Activated T-helper 1 cell treated with anti-CD3 and anti-CD28 coated beads, Interleukin-2, amount 50 U/mL, for 16 hours (primary cell): ENCODE measurements around the gene ASCC3.
"Not testable (repeated sequence)": the region's sequence is repeated elsewhere in the genome, so short reads cannot be mapped to it uniquely, and the experiment has no call there.

Source experiments
- DNase-seq, 2 donors: peaks; one replicate each; pipeline ENCODE4 v3.0.0-alpha.2; 2020; ENCODE audit warnings: low read depth in 1 of 2, low spot score in 1 of 2

The ASCC3 gene

DNA sequence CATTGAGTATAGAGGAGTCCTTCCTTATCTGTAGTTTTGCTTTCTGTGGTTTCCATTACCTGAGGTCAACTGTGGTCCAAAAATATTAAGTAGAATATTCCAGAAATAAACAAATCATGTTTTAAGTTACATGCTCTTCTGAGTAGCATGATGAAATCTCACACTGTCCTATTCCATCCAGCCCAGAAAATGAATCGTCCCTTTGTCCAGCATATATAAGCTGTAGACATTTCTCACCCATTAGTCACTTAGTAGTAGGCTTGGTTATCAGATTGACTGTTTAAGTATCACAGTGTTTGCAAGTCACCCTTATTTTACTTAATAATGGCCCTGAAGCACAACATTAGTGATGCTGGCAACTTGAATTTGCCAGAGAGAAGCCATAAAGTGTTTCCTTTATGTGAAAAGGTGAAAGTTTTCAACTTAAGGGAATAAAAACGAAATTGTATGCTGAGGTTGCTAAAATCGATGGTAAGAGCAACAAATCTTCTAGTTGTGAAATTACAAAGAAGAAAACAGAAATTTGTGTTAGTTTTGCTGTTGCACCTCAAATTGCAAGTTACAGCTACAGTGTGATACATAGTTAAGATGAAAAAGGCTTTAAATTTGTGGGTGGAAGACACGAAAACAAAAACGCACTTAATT lies 217.8 kb downstream of the ASCC3 start:
- no peak for DNase-seq

DNA sequence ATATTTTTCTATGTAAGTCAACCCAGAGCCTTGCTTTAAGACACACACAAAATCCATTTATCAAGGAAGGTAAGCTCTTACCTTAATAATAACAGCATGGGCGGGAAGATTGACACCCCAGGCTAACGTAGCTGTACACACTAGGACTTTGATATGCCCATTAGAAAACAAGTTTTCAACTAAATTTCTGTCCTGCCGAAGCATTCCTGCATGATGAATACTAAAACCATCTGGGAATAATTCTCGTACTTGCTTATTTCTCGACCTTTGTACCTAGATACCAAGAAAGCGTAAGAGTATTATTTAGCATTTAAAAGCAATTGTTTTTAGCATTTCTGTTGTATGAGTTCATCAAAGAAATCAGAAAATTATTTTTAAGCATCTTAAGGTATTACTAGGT lies 218.9 kb downstream of the ASCC3 start:
- no peak for DNase-seq

- no peak for DNase-seq
These were observed 222.6 kb downstream of the ASCC3 start for GRCh38 chr6:100658486-100658885.

DNA sequence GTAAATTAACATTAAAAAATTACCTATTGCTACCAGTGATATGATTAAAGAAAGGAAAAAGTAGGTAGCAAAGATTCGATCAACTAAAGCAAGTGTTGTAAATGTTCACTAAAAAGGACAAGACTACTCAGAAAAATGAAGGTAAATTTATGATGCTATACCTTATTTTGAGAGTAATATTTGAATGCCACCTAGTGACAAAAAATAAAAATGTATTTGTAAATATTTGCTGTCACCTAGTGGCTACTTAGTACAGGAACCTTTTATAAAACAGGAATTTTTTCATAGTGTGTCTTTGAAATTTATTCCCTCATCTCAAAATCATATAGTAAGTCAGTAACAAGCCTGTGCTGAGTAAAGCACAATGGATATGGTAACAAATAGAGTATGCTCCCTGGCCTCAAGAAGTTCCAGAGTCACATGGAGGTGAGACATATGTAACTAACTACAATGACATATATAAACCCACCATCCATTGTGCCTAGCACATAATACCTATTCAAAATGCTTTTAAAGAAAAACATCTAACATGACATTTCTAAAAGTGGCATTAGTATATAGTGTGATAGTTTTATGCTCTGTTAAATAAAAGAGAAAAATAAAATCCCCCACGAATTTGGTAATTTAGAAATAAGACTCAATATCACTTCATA lies 223.3 kb downstream of the ASCC3 start:
- no peak for DNase-seq

DNA sequence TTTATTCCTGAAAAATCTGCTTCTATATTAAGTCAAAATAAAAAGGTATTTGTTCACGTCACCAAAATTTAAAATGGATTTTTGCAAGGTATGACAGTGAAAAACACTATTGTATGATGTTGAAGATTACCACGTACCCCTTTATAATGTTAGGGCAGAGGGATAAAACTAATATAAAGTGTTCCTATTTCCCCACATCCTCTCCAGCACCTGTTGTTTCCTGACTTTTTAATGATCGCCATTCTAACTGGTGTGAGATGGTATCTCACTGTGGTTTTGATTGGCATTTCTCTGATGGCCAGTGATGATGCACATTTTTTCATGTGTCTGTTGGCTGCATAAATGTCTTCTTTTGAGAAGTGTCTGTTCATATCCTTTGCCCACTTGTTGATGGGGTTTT lies 240.0 kb downstream of the ASCC3 start:
- not testable (repeated sequence) for DNase-seq

- DNase-seq: no peak
These were observed 247.9 kb downstream of the ASCC3 start for GRCh38 chr6:100633096-100633777.

GRCh38 chr6:100630536-100630935 lies 250.6 kb downstream of the ASCC3 start:
- DNase-seq: no peak

DNA sequence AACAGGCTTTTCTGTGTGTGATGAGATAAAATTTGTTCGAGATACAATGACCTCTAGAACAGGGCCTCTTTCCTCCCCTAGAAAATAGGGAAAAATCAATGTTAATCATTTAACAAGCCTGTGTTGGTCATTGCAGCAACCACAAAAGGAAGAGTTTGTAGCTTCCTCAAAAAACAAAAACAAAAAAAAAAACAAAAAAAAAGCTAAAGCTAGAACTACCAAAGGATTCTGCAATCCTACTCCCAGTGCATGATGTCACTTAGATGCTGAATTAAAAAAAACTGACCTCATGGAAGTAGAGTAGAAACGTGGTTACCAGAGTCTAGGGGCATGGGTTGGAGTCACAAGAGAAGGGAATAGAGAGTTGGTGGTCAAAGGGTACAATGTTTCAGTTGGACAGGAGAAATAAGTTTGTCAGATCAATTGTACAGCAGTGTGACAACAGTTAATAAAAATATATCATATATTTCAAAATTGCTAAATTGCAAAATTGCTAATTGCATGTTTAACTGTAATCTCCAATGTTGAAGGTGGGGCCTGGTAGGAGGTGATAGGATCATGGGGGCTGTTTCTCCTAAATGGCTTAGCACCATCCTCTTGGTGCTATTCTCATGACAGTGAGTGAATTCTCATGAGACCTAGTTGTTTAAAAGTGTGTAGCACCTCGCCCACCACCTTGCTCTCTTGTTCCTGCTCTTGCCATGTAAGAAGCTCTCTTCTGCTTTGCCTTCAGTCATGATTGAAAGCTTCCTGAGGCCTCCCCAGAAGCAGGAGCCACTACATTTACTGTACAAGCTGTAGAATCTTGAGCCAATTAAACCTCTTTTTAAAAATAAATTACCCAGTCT lies 253.0 kb downstream of the ASCC3 start:
- no peak for DNase-seq

- DNase-seq: no peak
These were observed 254.4 kb downstream of the ASCC3 start for GRCh38 chr6:100626721-100627120.

DNA sequence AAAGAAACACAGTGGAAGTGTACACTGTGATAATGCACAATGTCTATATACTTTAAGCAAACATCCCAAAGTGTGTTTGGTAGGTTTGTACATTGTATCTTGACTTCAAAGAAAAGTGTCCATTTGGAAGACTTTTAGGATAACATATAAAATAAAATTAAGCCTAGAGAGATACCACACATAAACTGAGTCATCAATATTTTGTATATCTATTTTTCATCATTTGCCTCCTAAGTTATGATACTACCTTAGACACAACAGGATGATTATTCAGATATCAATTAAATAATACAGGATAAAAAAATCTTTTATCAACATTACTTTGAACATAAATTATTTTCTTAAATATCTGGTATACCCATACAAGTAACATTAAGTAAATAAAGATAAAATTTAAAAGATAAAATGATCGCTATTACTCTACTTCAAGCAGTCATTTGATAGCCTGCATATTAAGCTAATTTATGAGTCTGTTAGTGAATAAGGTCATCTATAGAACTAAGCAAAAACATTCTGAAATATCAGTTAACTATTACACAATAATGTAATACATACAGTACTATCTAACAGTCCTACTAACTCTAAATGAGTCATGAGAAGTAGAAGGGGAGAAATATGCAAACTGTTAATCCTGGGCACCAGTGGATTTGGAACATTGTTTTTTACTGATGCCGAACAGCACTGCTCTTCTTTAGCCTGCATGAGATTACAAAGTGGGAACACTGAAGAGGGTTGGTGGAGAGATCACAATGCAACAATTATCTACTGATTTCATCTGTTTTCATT lies 258.0 kb downstream of the ASCC3 start:
- DNase-seq: no peak

GRCh38 chr6:100620085-100620840 lies 260.9 kb downstream of the ASCC3 start:
- DNase-seq: no peak

DNA sequence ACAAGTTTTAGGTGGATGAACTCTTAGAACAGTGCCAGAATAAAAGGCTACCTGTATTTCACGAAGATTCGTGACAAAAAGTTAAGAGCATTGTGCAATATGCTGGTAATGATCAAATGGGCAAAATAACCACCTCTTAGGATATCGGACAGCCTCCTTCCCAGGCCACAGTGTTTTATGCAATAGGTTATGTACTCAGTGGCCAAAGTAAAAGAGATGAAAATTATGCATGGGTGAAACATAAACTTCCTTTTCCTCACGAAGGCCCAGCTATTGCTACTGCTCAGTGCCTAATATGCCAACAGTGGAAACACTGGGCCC lies 262.8 kb downstream of the ASCC3 start:
- no peak for DNase-seq

DNA sequence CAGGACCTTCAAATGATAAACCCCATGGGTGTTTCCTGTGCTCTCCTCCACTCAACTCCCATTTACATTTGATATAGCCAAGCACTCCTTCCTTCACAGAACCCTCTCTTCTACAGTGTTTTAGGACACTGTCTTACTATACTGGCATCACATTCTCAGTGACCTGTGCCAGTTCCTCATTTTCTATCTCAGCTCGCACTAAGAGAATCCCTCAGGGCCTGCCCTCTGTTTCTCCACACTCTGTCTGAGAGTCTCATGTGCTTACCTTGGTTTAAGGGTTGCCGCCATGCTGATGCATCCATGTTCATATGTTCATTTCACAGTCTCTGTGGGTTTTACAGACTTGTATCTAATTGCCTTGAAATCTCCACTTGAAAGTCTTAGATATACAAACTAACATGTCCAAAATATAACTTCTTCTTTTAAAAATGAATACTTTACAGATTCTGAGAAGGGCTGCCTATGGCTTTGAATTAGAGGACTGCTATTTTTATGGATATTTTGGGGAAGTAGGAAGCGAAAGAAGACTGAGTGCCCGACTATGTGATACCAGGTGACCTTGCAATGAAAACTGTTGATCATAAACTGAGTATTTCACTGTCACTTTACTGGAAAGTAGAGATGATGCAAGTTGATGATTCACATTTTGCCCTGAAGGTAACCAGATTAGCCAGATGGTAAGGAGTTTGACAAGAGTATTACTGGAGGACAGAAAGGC lies 263.3 kb downstream of the ASCC3 start:
- DNase-seq: no peak

- DNase-seq: no peak
These were observed 266.2 kb downstream of the ASCC3 start for GRCh38 chr6:100614933-100615332.

GRCh38 chr6:100614386-100614785 lies 266.7 kb downstream of the ASCC3 start:
- DNase-seq: no peak

DNA sequence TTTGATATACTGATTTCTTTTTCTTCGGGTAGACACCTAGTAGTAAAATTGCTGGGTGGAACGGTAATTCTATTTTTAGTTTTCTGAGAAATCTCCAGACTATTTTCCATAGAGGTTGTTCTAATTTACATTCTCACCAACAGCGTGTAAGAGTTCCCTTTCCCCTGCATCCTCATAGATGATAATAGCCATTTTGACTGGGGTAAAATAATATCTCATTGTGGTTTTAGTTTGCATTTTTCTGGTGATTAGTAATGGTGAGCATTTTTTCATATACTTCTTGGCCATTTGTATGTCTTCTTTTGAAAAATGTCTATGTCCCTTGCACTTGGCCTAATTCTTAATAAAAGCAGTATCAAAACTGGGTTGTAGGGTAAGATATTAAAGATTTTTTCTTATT lies 267.5 kb downstream of the ASCC3 start:
- DNase-seq: no peak

- DNase-seq: no peak
These were observed 269.0 kb downstream of the ASCC3 start for GRCh38 chr6:100612094-100612493.

GRCh38 chr6:100599088-100599770 lies 281.9 kb downstream of the ASCC3 start:
- no peak for DNase-seq

- DNase-seq: no peak
These were observed 285.7 kb downstream of the ASCC3 start for GRCh38 chr6:100595456-100595855.
